ENCODE results near the gene SMOC1. TPM values are rescaled to one million over a fixed set of nuclear protein-coding genes. Genes with fewer than 3 reads are reported as not detected.

Gene SMOC1
- total and polyA plus RNA-seq, 2 of the 8 experiments (the other 6 are each of a cell fraction or from before 2014, with no cell fraction given): 1.6 to 2.4 TPM

DNA sequence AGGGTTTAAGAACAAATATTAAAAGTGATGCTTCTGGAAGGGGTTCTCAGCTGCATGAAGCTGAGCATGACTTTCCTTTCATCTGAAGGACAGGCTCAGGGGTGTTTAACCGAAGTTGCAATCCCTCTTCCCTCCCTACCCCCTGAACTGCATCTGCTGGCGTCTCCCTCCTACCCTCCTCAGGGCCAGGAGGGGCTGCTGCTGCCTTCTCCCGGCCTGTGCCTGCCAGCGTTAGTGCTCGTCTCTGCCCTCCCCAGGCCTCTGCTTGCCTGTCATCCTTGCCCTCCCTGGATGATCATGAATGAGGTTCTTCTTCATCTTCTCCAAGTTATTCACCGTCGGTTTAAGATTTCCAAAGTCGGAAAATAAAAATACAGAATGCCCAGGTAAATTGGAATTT, 12.2 kb downstream of the SMOC1 start (continued):
- TF ChIP-seq TAF7 (optimal IDR thresholded peaks at IDR 0.05; ENCODE audit: borderline replicate concordance, low read depth, low read length) (no peak), SP1 (IDR thresholded peaks at IDR 0.05; ENCODE audit: low read depth, low read length) (no peak), RNF2 (IDR thresholded peaks at IDR 0.05; ENCODE audit: borderline replicate concordance, low read depth, low read length, missing control alignments, poor library complexity, severe bottlenecking) (no peak), TBP (IDR thresholded peaks at IDR 0.05; ENCODE audit: low read depth, low read length) (peak; percentile 32; the same call in 1 of the 2 replicates), PHF8 (conservative IDR thresholded peaks at IDR 0.05; ENCODE audit: low read depth, low read length) (no peak), JUN (IDR thresholded peaks at IDR 0.05; ENCODE audit: low read depth, low read length) (no peak), KDM1A (IDR thresholded peaks at IDR 0.05; ENCODE audit: borderline replicate concordance, low read length) (no peak), NRF1 (IDR thresholded peaks at IDR 0.05; ENCODE audit: low read depth, low read length) (no peak), RXRA (IDR thresholded peaks at IDR 0.05; ENCODE audit: insufficient read depth, low read depth, low read length) (no peak), RAD21 (IDR thresholded peaks at IDR 0.05 in 1 of 2, conservative IDR thresholded peaks at IDR 0.05 in 1 of 2; ENCODE audit: low read depth in 2 of 2, low read length in 2 of 2) (peak; percentile 40 to 55), TCF12 (IDR thresholded peaks at IDR 0.05; ENCODE audit: low read depth, low read length) (no peak), BCL11A (IDR thresholded peaks at IDR 0.05; ENCODE audit: low read depth in 2 of 2, low read length in 2 of 2) (no peak), ASH2L (IDR thresholded peaks at IDR 0.05; ENCODE audit: low read length) (no peak)
- TF ChIP-seq, protein P1, sequence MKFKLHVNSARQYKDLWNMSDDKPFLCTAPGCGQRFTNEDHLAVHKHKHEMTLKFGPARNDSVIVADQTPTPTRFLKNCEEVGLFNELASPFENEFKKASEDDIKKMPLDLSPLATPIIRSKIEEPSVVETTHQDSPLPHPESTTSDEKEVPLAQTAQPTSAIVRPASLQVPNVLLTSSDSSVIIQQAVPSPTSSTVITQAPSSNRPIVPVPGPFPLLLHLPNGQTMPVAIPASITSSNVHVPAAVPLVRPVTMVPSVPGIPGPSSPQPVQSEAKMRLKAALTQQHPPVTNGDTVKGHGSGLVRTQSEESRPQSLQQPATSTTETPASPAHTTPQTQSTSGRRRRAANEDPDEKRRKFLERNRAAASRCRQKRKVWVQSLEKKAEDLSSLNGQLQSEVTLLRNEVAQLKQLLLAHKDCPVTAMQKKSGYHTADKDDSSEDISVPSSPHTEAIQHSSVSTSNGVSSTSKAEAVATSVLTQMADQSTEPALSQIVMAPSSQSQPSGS (IDR thresholded peaks at IDR 0.05; ENCODE audit: low read length): no peak

Measured in H1 (cell line).